ENCODE measurements around the gene CATSPER3.

DNA sequence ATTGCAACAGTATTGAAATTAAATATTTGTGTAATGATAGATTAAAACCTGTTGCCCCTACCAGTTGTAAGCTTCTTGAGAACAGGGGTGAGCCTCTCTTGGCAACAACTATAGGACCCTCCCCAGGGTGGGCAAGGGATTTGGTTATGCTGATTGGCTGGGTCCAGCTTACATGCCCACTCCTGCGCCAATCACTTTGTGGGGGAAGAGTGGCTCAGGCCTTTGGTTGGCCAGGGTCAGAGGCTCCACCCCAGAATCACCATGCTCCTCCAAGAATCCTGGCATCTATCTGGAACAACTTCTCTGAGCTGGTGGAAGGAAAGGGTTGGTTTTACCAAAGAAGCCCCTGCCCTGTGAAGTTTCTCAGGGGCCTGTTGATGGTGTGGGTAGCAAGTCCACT lies 74.9 kb downstream of the CATSPER3 start:
- TF ChIP-seq, protein P1, sequence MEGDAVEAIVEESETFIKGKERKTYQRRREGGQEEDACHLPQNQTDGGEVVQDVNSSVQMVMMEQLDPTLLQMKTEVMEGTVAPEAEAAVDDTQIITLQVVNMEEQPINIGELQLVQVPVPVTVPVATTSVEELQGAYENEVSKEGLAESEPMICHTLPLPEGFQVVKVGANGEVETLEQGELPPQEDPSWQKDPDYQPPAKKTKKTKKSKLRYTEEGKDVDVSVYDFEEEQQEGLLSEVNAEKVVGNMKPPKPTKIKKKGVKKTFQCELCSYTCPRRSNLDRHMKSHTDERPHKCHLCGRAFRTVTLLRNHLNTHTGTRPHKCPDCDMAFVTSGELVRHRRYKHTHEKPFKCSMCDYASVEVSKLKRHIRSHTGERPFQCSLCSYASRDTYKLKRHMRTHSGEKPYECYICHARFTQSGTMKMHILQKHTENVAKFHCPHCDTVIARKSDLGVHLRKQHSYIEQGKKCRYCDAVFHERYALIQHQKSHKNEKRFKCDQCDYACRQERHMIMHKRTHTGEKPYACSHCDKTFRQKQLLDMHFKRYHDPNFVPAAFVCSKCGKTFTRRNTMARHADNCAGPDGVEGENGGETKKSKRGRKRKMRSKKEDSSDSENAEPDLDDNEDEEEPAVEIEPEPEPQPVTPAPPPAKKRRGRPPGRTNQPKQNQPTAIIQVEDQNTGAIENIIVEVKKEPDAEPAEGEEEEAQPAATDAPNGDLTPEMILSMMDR (IDR thresholded peaks at IDR 0.05): no peak
- no peak for TF ChIP-seq POLR2A (IDR thresholded peaks at IDR 0.05)
